K562 (cell line): ENCODE results near the gene RIOK3. TPM values are rescaled to one million over a fixed set of nuclear protein-coding genes. Genes with fewer than 3 reads are reported as not detected.

Experiments
- BCOR ChIP-seq: fragments of 450-650 bp; IDR thresholded peaks from 2 replicates; pipeline ENCODE4 v1.6.1; 2016
- CREB3L1 ChIP-seq: fragments of 450-650 bp; IDR thresholded peaks from 2 replicates; pipeline ENCODE4 v1.6.1; 2014; ENCODE audit warnings: low read depth, mild to moderate bottlenecking, moderate library complexity, borderline replicate concordance
- CREB5 ChIP-seq: fragments of 250-450 bp; sonication (Bioruptor Pico); IDR thresholded peaks from 2 replicates; pipeline ENCODE4 v1.5.0; 2020; ENCODE audit warnings: mild to moderate bottlenecking
- HIVEP1 ChIP-seq: fragments of 250-450 bp; sonication (Bioruptor Pico); IDR thresholded peaks from 2 replicates; pipeline ENCODE4 v1.4.0; 2020; ENCODE audit warnings: mild to moderate bottlenecking
- KDM1A ChIP-seq, 2 experiments: fragments of 450-650 bp; IDR thresholded peaks; 2 replicates each; pipeline ENCODE4 v1.6.1; 2016; ENCODE audit warnings: mild to moderate bottlenecking in 2 of 2
- L3MBTL2 ChIP-seq: fragments of 450-650 bp; IDR thresholded peaks from 2 replicates; pipeline ENCODE4 v1.6.1; 2016; ENCODE audit warnings: mild to moderate bottlenecking, moderate library complexity
- SMAD2 ChIP-seq: fragments of 150-350 bp; IDR thresholded peaks from 2 replicates; pipeline ENCODE4 v1.6.1; 2014; ENCODE audit warnings: low read depth, mild to moderate bottlenecking, low read length
- ZBTB11 ChIP-seq, 3 experiments: fragments of 200-800 bp in 1 of 3; fragments of 250-450 bp in 1 of 3; fragments of 450-650 bp in 1 of 3; sonication (Bioruptor Pico) in 1 of 3; sonication (Bioruptor generic) in 1 of 3; formaldehyde crosslinking in 1 of 3; IDR thresholded peaks; 2 replicates each; pipeline versions ENCODE4 v1.6.1 to v1.8.0; 2016 to 2022; ENCODE audit warnings: mild to moderate bottlenecking in 2 of 3, missing genetic modification characterization in 2 of 3, missing compliant biosample characterization in 1 of 3, moderate library complexity in 1 of 3
- ZNF318 ChIP-seq, 2 experiments: fragments of 450-650 bp; IDR thresholded peaks; 2 replicates each; pipeline ENCODE4 v1.6.1; 2016; ENCODE audit warnings: mild to moderate bottlenecking in 2 of 2, borderline replicate concordance in 1 of 2, low read depth in 1 of 2, moderate library complexity in 1 of 2
- ZNF561 ChIP-seq: fragments of 450-650 bp; formaldehyde crosslinking; conservative IDR thresholded peaks from 2 replicates; pipeline ENCODE4 v1.4.0; 2020; ENCODE audit warnings: mild to moderate bottlenecking, moderate library complexity
- polyA plus RNA-seq, 8 experiments: library from polyadenylated mRNA; depleted of rRNA in 4 of 8; stranded (reverse) in 5 of 8; unstranded in 3 of 8; fragments of >200 nt; fragmentation: Nextera tagmentation in 2 of 8; fragmentation: Illumina TruSeq in 1 of 8; extraction: Ambion mirVana in 2 of 8; extraction: Trizol in 1 of 8; gene quantifications; 2 replicates each; pipeline versions ENCODE4 v1.2.1 to v1.2.3, GENCODE V29; 2011 to 2014; ENCODE audit warnings: inconsistent platforms in 1 of 8, missing spikeins in 1 of 8
- total RNA-seq, 7 experiments: library from RNA; depleted of rRNA in 6 of 7; stranded (reverse); fragments of >200 nt in 6 of 7; fragmentation: Illumina TruSeq in 2 of 7; extraction: Trizol in 2 of 7; gene quantifications; 2 replicates each; pipeline versions ENCODE4 v1.2.1 to v1.2.3, GENCODE V29; 2011 to 2021; ENCODE audit warnings: low replicate concordance in 1 of 7

RIOK3 gene
- total and polyA plus RNA-seq, 9 of the 15 experiments (the other 6 are each of a cell fraction or from before 2014, with no cell fraction given): 21.4 to 89.5 (median 62.9) TPM

- 0 out of 4 replicates have a peak, but pooled peaks of 1 of the 2 experiments have one; percentile 80 for TF ChIP-seq ZNF318 (IDR thresholded peaks at IDR 0.05; ENCODE audit: borderline replicate concordance in 1 of 2, low read depth in 1 of 2)
- TF ChIP-seq KDM1A (IDR thresholded peaks at IDR 0.05): peak; percentile 53 to 55; a peak in 2 of 4 replicates
- no peak for TF ChIP-seq ZNF561 (CRISPR knock-in tag)
- TF ChIP-seq L3MBTL2: peak; percentile 56; the same call in 1 of the 2 replicates
- no peak for TF ChIP-seq ZBTB11 (CRISPR knock-in tag; IDR thresholded peaks at IDR 0.05)
- no peak for TF ChIP-seq SMAD2
- TF ChIP-seq HIVEP1: no peak
- no peak for TF ChIP-seq CREB5 (CRISPR knock-in tag)
- TF ChIP-seq BCOR: peak; percentile 39; the same call in 1 of the 2 replicates
- no peak for TF ChIP-seq CREB3L1
These were observed 34.9 kb downstream of the RIOK3 start (continued) for GRCh38 chr18:23487738-23488570.
